NT2/D1 (cell line): ENCODE data around the gene ARMH2.

Source experiments
- SUZ12 ChIP-seq: IDR thresholded peaks from 2 replicates; pipeline ENCODE4 v1.6.1; 2011; ENCODE audit not compliant: insufficient read length, insufficient read depth; ENCODE audit errors: extremely low read depth
- YY1 ChIP-seq: IDR thresholded peaks from 2 replicates; pipeline ENCODE4 v1.6.1; 2011; ENCODE audit not compliant: insufficient read length, insufficient read depth
- ZNF274 ChIP-seq: IDR thresholded peaks from 2 replicates; pipeline ENCODE4 v1.6.1; 2011; ENCODE audit warnings: mild to moderate bottlenecking, low read depth, low read length

- TF ChIP-seq YY1 (no peak), ZNF274 (no peak), SUZ12 (no peak)
These were observed 31.8 kb downstream of the ARMH2 start for GRCh38 chr6:24766680-24767462.
